IMR-90 (cell line): Measurements from ENCODE around the gene TRDMT1. TPM values are rescaled to one million over a fixed set of nuclear protein-coding genes. Genes with fewer than 3 reads are reported as not detected.

ENCODE experiments used
- ATAC-seq: fragments of 200-7000 bp; cut with Tn5 transposase; 2 replicates; pipeline ENCODE4 v1.9.1; 2020; ENCODE audit warnings: low read depth, mild to moderate bottlenecking, moderate library complexity
- BruUV-seq: library from RNA; stranded (reverse); fragments of 400-500 nt; replicated peaks from 2 replicates; lab custom pipeline; 2021; lab: Mats Ljungman, UMichigan
- CTCF ChIA-PET: fragments of 300-600 bp; formaldehyde crosslinking; extraction: SDS; loops from one replicate; lab custom pipeline; 2021; ENCODE audit warnings: antibody characterized with exemption; lab: Yijun Ruan, JAX
- POLR2A ChIA-PET: fragments of 300-600 bp; sonication (Branson Sonifier 250); formaldehyde crosslinking; loops from one replicate; lab custom pipeline; 2022; ENCODE audit warnings: antibody characterized with exemption; ENCODE audit not compliant: unreplicated experiment; lab: Charles Lee
- DNase-seq: peaks from one replicate; pipeline ENCODE4 v3.0.0; 2013
- H2AFZ ChIP-seq: replicated peaks from 2 replicates; pipeline ENCODE3; 2013; ENCODE audit warnings: low read length, mild to moderate bottlenecking; ENCODE audit not compliant: poor library complexity
- H2AK5ac ChIP-seq: 2 replicates; pipeline ENCODE4 v1.6.1; 2013; ENCODE audit warnings: low read depth, low read length, inconsistent platforms
- H2AK9ac ChIP-seq: replicated peaks from 2 replicates; pipeline ENCODE3; 2013; ENCODE audit warnings: mild to moderate bottlenecking, low read depth, low read length, moderate library complexity; ENCODE audit not compliant: poor library complexity
- H2BK120ac ChIP-seq: 2 replicates; pipeline ENCODE4 v1.6.1; 2013; ENCODE audit warnings: low read depth, low read length, inconsistent platforms
- H2BK15ac ChIP-seq: 3 replicates; pipeline ENCODE4 v1.6.1; 2013; ENCODE audit warnings: low read depth, low read length, inconsistent platforms
- H2BK20ac ChIP-seq: 2 replicates; pipeline ENCODE4 v1.6.1; 2013; ENCODE audit warnings: low read depth, mild to moderate bottlenecking, inconsistent platforms, low read length, moderate library complexity
- H2BK5ac ChIP-seq: 2 replicates; pipeline ENCODE4 v1.6.1; 2013; ENCODE audit warnings: mild to moderate bottlenecking, low read depth, low read length, inconsistent platforms; ENCODE audit not compliant: poor library complexity, severe bottlenecking
- H3K14ac ChIP-seq: replicated peaks from 2 replicates; pipeline ENCODE4 v1.6.1; 2013; ENCODE audit warnings: low read depth, low read length, inconsistent platforms
- H3K18ac ChIP-seq: 2 replicates; pipeline ENCODE4 v1.6.1; 2013; ENCODE audit warnings: low read depth, low read length, control low read depth
- H3K23ac ChIP-seq: 2 replicates; pipeline ENCODE4 v1.6.1; 2013; ENCODE audit warnings: low read depth, low read length, inconsistent platforms
- H3K27ac ChIP-seq: 2 replicates; pipeline ENCODE4 v1.5.1; 2013; ENCODE audit warnings: mild to moderate bottlenecking, control low read depth, low read length; ENCODE audit not compliant: insufficient read depth
- H3K27me3 ChIP-seq: 2 replicates; pipeline ENCODE4 v1.6.1; 2013; ENCODE audit warnings: low read length; ENCODE audit not compliant: control insufficient read depth, insufficient read depth
- H3K36me3 ChIP-seq: 2 replicates; pipeline ENCODE4 v1.6.1; 2013; ENCODE audit warnings: low read length, mixed read lengths; ENCODE audit not compliant: control insufficient read depth, insufficient read depth
- H3K4ac ChIP-seq: 2 replicates; pipeline ENCODE4 v1.6.1; 2013; ENCODE audit warnings: low read depth, low read length, inconsistent platforms
- H3K4me1 ChIP-seq: 2 replicates; pipeline ENCODE4 v1.6.1; 2013; ENCODE audit warnings: low read length, mixed read lengths; ENCODE audit not compliant: control insufficient read depth, insufficient read depth
- H3K4me2 ChIP-seq: 2 replicates; pipeline ENCODE4 v1.6.1; 2013; ENCODE audit warnings: low read depth, mild to moderate bottlenecking, control low read depth, low read length, moderate library complexity
- H3K4me3 ChIP-seq: 2 replicates; pipeline ENCODE4 v1.5.1; 2013; ENCODE audit warnings: low read depth, mild to moderate bottlenecking, control low read depth, low read length, moderate library complexity; ENCODE audit not compliant: insufficient read depth
- H3K56ac ChIP-seq: 2 replicates; pipeline ENCODE4 v1.6.1; 2013; ENCODE audit warnings: low read length, inconsistent platforms; ENCODE audit not compliant: insufficient read depth; ENCODE audit errors: extremely low read depth
- H3K79me1 ChIP-seq, 2 experiments: 2 replicates each; pipeline ENCODE4 v1.6.1; 2013; ENCODE audit warnings: low read length in 2 of 2, inconsistent platforms in 1 of 2, low read depth in 1 of 2
- H3K9ac ChIP-seq: 2 replicates; pipeline ENCODE4 v1.6.1; 2013; ENCODE audit warnings: low read depth, low read length, control low read depth
- H3K9me1 ChIP-seq: 2 replicates; pipeline ENCODE4 v1.6.1; 2013; ENCODE audit warnings: low read length, inconsistent platforms; ENCODE audit not compliant: insufficient read depth
- H3K9me3 ChIP-seq: 2 replicates; pipeline ENCODE4 v1.6.1; 2013; ENCODE audit warnings: low read length; ENCODE audit not compliant: control insufficient read depth, insufficient read depth
- H4K20me1 ChIP-seq: 2 replicates; pipeline ENCODE4 v1.6.1; 2013; ENCODE audit warnings: low read length, inconsistent platforms; ENCODE audit not compliant: insufficient read depth
- H4K5ac ChIP-seq: 2 replicates; pipeline ENCODE4 v1.6.1; 2013; ENCODE audit warnings: mild to moderate bottlenecking, low read depth, low read length, control low read depth
- H4K8ac ChIP-seq, 2 experiments: 2 replicates each; pipeline ENCODE4 v1.6.1; 2013; ENCODE audit warnings: low read depth in 2 of 2, low read length in 2 of 2, control low read depth in 1 of 2, inconsistent platforms in 1 of 2
- H4K91ac ChIP-seq: 2 replicates; pipeline ENCODE4 v1.6.1; 2013; ENCODE audit warnings: low read depth, low read length, inconsistent platforms; ENCODE audit not compliant: insufficient read depth
- BHLHE40 ChIP-seq: fragments of 150-350 bp; IDR thresholded peaks from 2 replicates; pipeline ENCODE4 v1.6.1; 2016; ENCODE audit warnings: mild to moderate bottlenecking, low read depth, low read length
- POLR2A ChIP-seq: IDR thresholded peaks from 2 replicates; pipeline ENCODE4 v1.6.1; 2012; ENCODE audit warnings: mild to moderate bottlenecking, low read depth, low read length
- WGBS, 2 experiments: methylation state at CpG; one replicate each; pipeline versions ENCODE4 v1.1.5 to v1.1.7; 2013; ENCODE audit warnings: missing lambda C conversion rate in 2 of 2; ENCODE audit not compliant: insufficient read length in 1 of 2; ENCODE audit errors: extremely low coverage in 2 of 2; 5-methylcytosine and 5-hydroxymethylcytosine counted together
- dilution Hi-C: fragments of 300-500 bp; cut with HindIII; formaldehyde crosslinking; loops from one replicate; pipeline ENCODE4 v1.14.3; 2018; ENCODE audit warnings: low sequenced_read_pairs; ENCODE audit not compliant: unreplicated experiment
- in situ Hi-C: fragments of 300-500 bp; cut with MboI; formaldehyde crosslinking; loops from 3 replicates; pipeline ENCODE4 v1.14.3; 2019; ENCODE audit warnings: low sequenced_read_pairs, inconsistent platforms, mixed read lengths
- intact Hi-C: fragments of 100-400 bp; cut with micrococcal nuclease; formaldehyde crosslinking; loops from 2 replicates; pipeline ENCODE4 v1.10.0; 2022
- polyA plus RNA-seq, 3 experiments: library from polyadenylated mRNA; depleted of rRNA; stranded (reverse); fragments of >200 nt; gene quantifications; 2 replicates each; pipeline ENCODE4 v1.2.3, GENCODE V29; 2012; ENCODE audit warnings: low replicate concordance in 1 of 3
- total RNA-seq: library from RNA; depleted of rRNA; stranded (reverse); fragments of >200 nt; gene quantifications from 2 replicates; pipeline ENCODE4 v1.2.3, GENCODE V29; 2012
- TF ChIP-seq, protein P1 (sequence below): conservative IDR thresholded peaks from 2 replicates; pipeline ENCODE4 v1.5.1; 2012; ENCODE audit warnings: mild to moderate bottlenecking, low read depth, low read length, improper control_type of control experiment

TRDMT1 gene
- total and polyA plus RNA-seq, 2 of the 4 experiments (the other 2 are of a cell fraction), result 2.1 to 4.7 TPM

DNA sequence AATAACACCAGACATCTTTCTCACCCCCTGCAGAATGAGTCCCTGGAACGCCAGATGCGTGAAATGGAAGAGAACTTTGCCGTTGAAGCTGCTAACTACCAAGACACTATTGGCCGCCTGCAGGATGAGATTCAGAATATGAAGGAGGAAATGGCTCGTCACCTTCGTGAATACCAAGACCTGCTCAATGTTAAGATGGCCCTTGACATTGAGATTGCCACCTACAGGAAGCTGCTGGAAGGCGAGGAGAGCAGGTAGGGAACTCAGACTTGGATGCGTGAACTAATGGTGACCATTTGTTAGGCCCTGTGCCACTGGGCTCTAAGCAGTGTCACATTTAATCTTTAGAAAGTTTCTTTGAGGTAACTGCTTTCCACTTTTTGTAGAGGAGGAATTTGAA is 33.7 kb upstream of the TRDMT1 start:
- no peak overlapping the region for H4K91ac ChIP-seq
- dilution Hi-C loops, result no loop called here
- H2BK120ac ChIP-seq, result no peak overlapping the region
- no peak overlapping the region for H3K56ac ChIP-seq
- H2BK5ac ChIP-seq, result no peak overlapping the region
- peak overlapping the region; percentile 39; the same call in 1 of the 2 replicates for H3K23ac ChIP-seq
- no TSS peak for BruUV-seq
- 89% methylated on average over 4 of the region's 8 CpGs; no CpG with 5 or more reads in 1 of the 2 experiments for WGBS, 2 experiments
- H3K14ac ChIP-seq, result no peak overlapping the region
- H2AFZ ChIP-seq, result no peak overlapping the region
- CTCF ChIA-PET, result interaction anchor here (1.6 kb wide), 1 partner anchor 22 kb away, joined by 3 read pairs; no protein-coding TSS in a partner anchor
- no peak overlapping the region for H2AK9ac ChIP-seq
- H3K27me3 ChIP-seq, result no peaks in the 10 kb centered on the region
- H3K27ac ChIP-seq, result peak overlapping the region; percentile 7; the same call in 1 of the 2 replicates
- ATAC-seq, result no peak
- TF ChIP-seq POLR2A, result peak; percentile 16; the same call in 1 of the 2 replicates
- TF ChIP-seq, protein P1, sequence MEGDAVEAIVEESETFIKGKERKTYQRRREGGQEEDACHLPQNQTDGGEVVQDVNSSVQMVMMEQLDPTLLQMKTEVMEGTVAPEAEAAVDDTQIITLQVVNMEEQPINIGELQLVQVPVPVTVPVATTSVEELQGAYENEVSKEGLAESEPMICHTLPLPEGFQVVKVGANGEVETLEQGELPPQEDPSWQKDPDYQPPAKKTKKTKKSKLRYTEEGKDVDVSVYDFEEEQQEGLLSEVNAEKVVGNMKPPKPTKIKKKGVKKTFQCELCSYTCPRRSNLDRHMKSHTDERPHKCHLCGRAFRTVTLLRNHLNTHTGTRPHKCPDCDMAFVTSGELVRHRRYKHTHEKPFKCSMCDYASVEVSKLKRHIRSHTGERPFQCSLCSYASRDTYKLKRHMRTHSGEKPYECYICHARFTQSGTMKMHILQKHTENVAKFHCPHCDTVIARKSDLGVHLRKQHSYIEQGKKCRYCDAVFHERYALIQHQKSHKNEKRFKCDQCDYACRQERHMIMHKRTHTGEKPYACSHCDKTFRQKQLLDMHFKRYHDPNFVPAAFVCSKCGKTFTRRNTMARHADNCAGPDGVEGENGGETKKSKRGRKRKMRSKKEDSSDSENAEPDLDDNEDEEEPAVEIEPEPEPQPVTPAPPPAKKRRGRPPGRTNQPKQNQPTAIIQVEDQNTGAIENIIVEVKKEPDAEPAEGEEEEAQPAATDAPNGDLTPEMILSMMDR, result 0 out of 2 replicates have a peak, but pooled peaks have one; percentile 9
- TF ChIP-seq BHLHE40, result no peak
- H4K5ac ChIP-seq, result no peak overlapping the region
- no peak overlapping the region for H3K9ac ChIP-seq
- POLR2A ChIA-PET, result no interaction called here
- intact Hi-C loops, result no loop called here
- no peak overlapping the region for H3K4me3 ChIP-seq
- H4K20me1 ChIP-seq, result peaks cover 86% of the 10 kb centered on the region
- no peak overlapping the region for H2AK5ac ChIP-seq
- H3K9me1 ChIP-seq, result no peaks in the 10 kb centered on the region
- H3K4ac ChIP-seq, result no peak overlapping the region
- peaks cover 15 to 30% of the 10 kb centered on the region in 2 experiments for H3K79me1 ChIP-seq
- DNase-seq, result no peak
- H3K36me3 ChIP-seq, result peaks cover 52% of the 10 kb centered on the region
- H3K9me3 ChIP-seq, result no peaks in the 10 kb centered on the region
- in situ Hi-C loops, result no loop called here
- peaks cover 11% of the 10 kb centered on the region for H3K4me1 ChIP-seq
- H3K4me2 ChIP-seq, result peak overlapping the region; percentile 46
- H2BK15ac ChIP-seq, result no peak overlapping the region
- H4K8ac ChIP-seq, result no peak overlapping the region
- no peak overlapping the region for H3K18ac ChIP-seq
- H2BK20ac ChIP-seq, result no peak overlapping the region
